H1 (cell line): Measurements from ENCODE around the gene LRRC42. TPM values are rescaled to one million over a fixed set of nuclear protein-coding genes. Genes with fewer than 3 reads are reported as not detected.

Experiments
- CTCF ChIA-PET: fragments of 300-600 bp; sonication (Branson Sonifier 250); formaldehyde crosslinking; loops from one replicate; lab custom pipeline; 2021; ENCODE audit not compliant: partially characterized antibody; lab: Charles Lee
- POLR2A ChIA-PET: fragments of 300-600 bp; sonication (Branson Sonifier 250); formaldehyde crosslinking; loops from one replicate; lab custom pipeline; 2021; ENCODE audit warnings: inconsistent platforms; ENCODE audit not compliant: partially characterized antibody; lab: Charles Lee
- DNase-seq, 2 experiments: peaks; one replicate each; pipeline versions ENCODE4 v3.0.0 to v3.0.0-alpha.2; 2010 to 2022; ENCODE audit warnings: low spot score in 2 of 2, low read depth in 1 of 2, mixed read lengths in 1 of 2
- FAIRE-seq: peaks from 2 replicates; lab custom pipeline; 2011; peaks lifted over from hg19 to GRCh38; lab: Jason Lieb, UNC
- H2AFZ ChIP-seq: 2 replicates; pipeline ENCODE4 v1.8.1; 2012; ENCODE audit warnings: low read length, inconsistent platforms
- H2AK5ac ChIP-seq: 2 replicates; pipeline ENCODE4 v1.6.1; 2013; ENCODE audit warnings: low read depth, low read length
- H2BK120ac ChIP-seq: replicated peaks from 2 replicates; pipeline ENCODE3; 2013; ENCODE audit warnings: low read depth, low read length, inconsistent platforms
- H2BK12ac ChIP-seq: 2 replicates; pipeline ENCODE4 v1.6.1; 2013; ENCODE audit warnings: low read depth, low read length
- H2BK15ac ChIP-seq: 2 replicates; pipeline ENCODE4 v1.6.1; 2013; ENCODE audit warnings: low read length
- H2BK20ac ChIP-seq: 2 replicates; pipeline ENCODE4 v1.6.1; 2013; ENCODE audit warnings: low read length
- H2BK5ac ChIP-seq: 2 replicates; pipeline ENCODE4 v1.6.1; 2013; ENCODE audit warnings: low read depth, low read length
- H3K14ac ChIP-seq: 2 replicates; pipeline ENCODE4 v1.6.1; 2013; ENCODE audit warnings: inconsistent platforms; ENCODE audit not compliant: insufficient read length
- H3K18ac ChIP-seq: 2 replicates; pipeline ENCODE4 v1.6.1; 2013; ENCODE audit warnings: low read length; ENCODE audit errors: extremely low read depth
- H3K23ac ChIP-seq: 2 replicates; pipeline ENCODE4 v1.6.1; 2013; ENCODE audit warnings: inconsistent platforms; ENCODE audit not compliant: insufficient read length
- H3K23me2 ChIP-seq: 2 replicates; pipeline ENCODE4 v1.6.1; 2013; ENCODE audit warnings: low read depth, low read length
- H3K27ac ChIP-seq: 2 replicates; pipeline ENCODE4 v1.6.1; 2011; ENCODE audit warnings: low read depth, low read length, inconsistent platforms
- H3K27me3 ChIP-seq, 4 experiments: replicated peaks in 1 of 4; 1 replicate in 1 of 4; 2 replicates in 3 of 4; pipeline versions ENCODE4 v1.6.1 to v1.8.1; 2011 to 2013; ENCODE audit warnings: low read length in 3 of 4, mild to moderate bottlenecking in 3 of 4, inconsistent platforms in 2 of 4, mixed read lengths in 2 of 4, moderate library complexity in 1 of 4; ENCODE audit not compliant: control insufficient read depth in 3 of 4, insufficient read depth in 3 of 4; ENCODE audit errors: extremely low read depth in 1 of 4
- H3K36me3 ChIP-seq, 4 experiments: 2 replicates each; pipeline versions ENCODE4 v1.6.1 to v1.8.1; 2011 to 2013; ENCODE audit warnings: mild to moderate bottlenecking in 4 of 4, low read length in 3 of 4, moderate library complexity in 2 of 4, control low read depth in 1 of 4, inconsistent platforms in 1 of 4; ENCODE audit not compliant: insufficient read depth in 4 of 4, control insufficient read depth in 2 of 4
- H3K4ac ChIP-seq: replicated peaks from 2 replicates; pipeline ENCODE3; 2013; ENCODE audit warnings: low read length, low read depth, mixed read lengths, inconsistent platforms; ENCODE audit not compliant: insufficient read length
- H3K4me1 ChIP-seq, 4 experiments: replicated peaks in 1 of 4; 1 replicate in 1 of 4; 2 replicates in 3 of 4; pipeline versions ENCODE4 v1.6.1 to v1.8.1; 2011 to 2013; ENCODE audit warnings: low read length in 3 of 4, inconsistent platforms in 2 of 4, mixed read lengths in 1 of 4; ENCODE audit not compliant: insufficient read depth in 4 of 4, control insufficient read depth in 3 of 4
- H3K4me2 ChIP-seq, 2 experiments: 2 replicates each; pipeline versions ENCODE4 v1.6.1 to v1.8.1; 2011 to 2013; ENCODE audit warnings: low read depth in 2 of 2, low read length in 2 of 2, control low read depth in 1 of 2, inconsistent platforms in 1 of 2, mild to moderate bottlenecking in 1 of 2; ENCODE audit not compliant: insufficient read depth in 1 of 2
- H3K4me3 ChIP-seq, 4 experiments: fragments of 200-600, 300-600 bp in 1 of 4; sonication (generic), shearing (Covaris generic), sonication (Bioruptor Twin) in 1 of 4; 2 replicates each; pipeline versions ENCODE4 v1.5.1 to v1.8.1; 2011 to 2016; ENCODE audit warnings: low read length in 4 of 4, low read depth in 3 of 4, control low read depth in 2 of 4, inconsistent platforms in 2 of 4, mild to moderate bottlenecking in 2 of 4, mixed read lengths in 1 of 4, moderate library complexity in 1 of 4; ENCODE audit not compliant: insufficient read depth in 2 of 4; ENCODE audit errors: extremely low read depth in 1 of 4
- H3K56ac ChIP-seq: replicated peaks from 2 replicates; pipeline ENCODE3; 2013; ENCODE audit warnings: low read depth, mild to moderate bottlenecking, mixed read lengths, low read length, inconsistent platforms; ENCODE audit not compliant: insufficient read length
- H3K79me1 ChIP-seq: 2 replicates; pipeline ENCODE4 v1.6.1; 2013; ENCODE audit warnings: low read depth, low read length, control low read depth
- H3K79me2 ChIP-seq, 2 experiments: 2 replicates each; pipeline versions ENCODE4 v1.6.1 to v1.8.1; 2012 to 2013; ENCODE audit warnings: low read length in 2 of 2, mild to moderate bottlenecking in 2 of 2, inconsistent platforms in 1 of 2; ENCODE audit not compliant: insufficient read depth in 2 of 2, control insufficient read depth in 1 of 2
- H3K9ac ChIP-seq, 4 experiments: replicated peaks in 1 of 4; 1 replicate in 1 of 4; 2 replicates in 3 of 4; pipeline versions ENCODE4 v1.6.1 to v1.8.1; 2011 to 2013; ENCODE audit warnings: low read depth in 3 of 4, low read length in 3 of 4, control low read depth in 2 of 4, mild to moderate bottlenecking in 2 of 4, moderate library complexity in 2 of 4, inconsistent platforms in 1 of 4; ENCODE audit errors: extremely low read depth in 1 of 4
- H3K9me3 ChIP-seq, 2 experiments: 2 replicates each; pipeline versions ENCODE4 v1.6.1 to v1.8.1; 2012 to 2013; ENCODE audit warnings: mild to moderate bottlenecking in 2 of 2, moderate library complexity in 2 of 2, control low read depth in 1 of 2, inconsistent platforms in 1 of 2, low read depth in 1 of 2, low read length in 1 of 2, mixed read lengths in 1 of 2; ENCODE audit not compliant: insufficient read depth in 2 of 2
- H4K20me1 ChIP-seq, 2 experiments: replicated peaks in 1 of 2; 2 replicates each; pipeline versions ENCODE3 to v1.8.1; 2011 to 2013; ENCODE audit warnings: inconsistent platforms in 2 of 2, low read length in 2 of 2, mild to moderate bottlenecking in 1 of 2; ENCODE audit not compliant: insufficient read depth in 2 of 2, control insufficient read depth in 1 of 2
- H4K5ac ChIP-seq: 2 replicates; pipeline ENCODE4 v1.6.1; 2013; ENCODE audit warnings: low read length, low read depth, mixed read lengths, inconsistent platforms; ENCODE audit not compliant: insufficient read length
- H4K8ac ChIP-seq: 2 replicates; pipeline ENCODE4 v1.8.0; 2013; ENCODE audit warnings: mild to moderate bottlenecking, moderate library complexity, low read length, inconsistent platforms; ENCODE audit not compliant: insufficient read depth; ENCODE audit errors: extremely low read depth
- H4K91ac ChIP-seq: replicated peaks from 2 replicates; pipeline ENCODE3; 2013; ENCODE audit warnings: low read length, mixed read lengths, inconsistent platforms; ENCODE audit not compliant: insufficient read length
- CBX8 ChIP-seq: fragments of 300-800, 300-1000 bp; sonication (generic); IDR thresholded peaks from 2 replicates; pipeline ENCODE4 v1.7.1; 2016; ENCODE audit warnings: low read depth, low read length, borderline replicate concordance
- CTCF ChIP-seq, 3 experiments: IDR thresholded peaks; 1 replicate in 2 of 3; 2 replicates in 1 of 3; pipeline versions ENCODE4 v1.5.1 to v1.6.1; 2011; ENCODE audit warnings: low read length in 3 of 3, mild to moderate bottlenecking in 3 of 3, inconsistent platforms in 2 of 3, low read depth in 1 of 3, moderate library complexity in 1 of 3; ENCODE audit not compliant: insufficient read depth in 1 of 3; ENCODE audit errors: control extremely low read depth in 1 of 3
- KDM1A ChIP-seq: fragments of 200-600, 300-600 bp; sonication (generic); IDR thresholded peaks from 2 replicates; pipeline ENCODE4 v1.7.1; 2016; ENCODE audit warnings: mild to moderate bottlenecking, low read length, borderline replicate concordance
- NANOG ChIP-seq: IDR thresholded peaks from 2 replicates; pipeline ENCODE4 v1.6.1; 2011; ENCODE audit warnings: low read length, low read depth, mild to moderate bottlenecking, inconsistent platforms; ENCODE audit not compliant: insufficient read depth, poor library complexity, severe bottlenecking
- PHF8 ChIP-seq: fragments of 200-600 bp; sonication (generic); conservative IDR thresholded peaks from 2 replicates; pipeline ENCODE4 v1.7.1; 2012; ENCODE audit warnings: low read depth, mild to moderate bottlenecking, inconsistent platforms, low read length, moderate library complexity
- POLR2A ChIP-seq, 2 experiments: IDR thresholded peaks; 1 replicate in 1 of 2; 2 replicates in 1 of 2; pipeline ENCODE4 v1.6.1; 2011; ENCODE audit warnings: low read depth in 2 of 2, low read length in 2 of 2, mild to moderate bottlenecking in 2 of 2; ENCODE audit errors: control extremely low read depth in 1 of 2
- RBBP5 ChIP-seq: IDR thresholded peaks from 2 replicates; pipeline ENCODE4 v1.7.1; 2012; ENCODE audit warnings: low read depth, mild to moderate bottlenecking, inconsistent platforms, low read length, moderate library complexity, borderline replicate concordance
- RFX5 ChIP-seq: IDR thresholded peaks from 2 replicates; pipeline ENCODE4 v1.6.1; 2011; ENCODE audit warnings: low read depth, low read length, improper control_type of control experiment, borderline replicate concordance
- YY1 ChIP-seq: IDR thresholded peaks from 2 replicates; pipeline ENCODE4 v1.6.1; 2011; ENCODE audit warnings: low read depth, mild to moderate bottlenecking, low read length
- WGBS, 2 experiments: shearing (Covaris generic) in 1 of 2; methylation state at CpG; one replicate each; pipeline versions ENCODE4 v1.1.6 to v1.1.7; 2013 to 2015; ENCODE audit warnings: low lambda C conversion rate in 2 of 2, mixed read lengths in 2 of 2, inconsistent platforms in 1 of 2, low coverage in 1 of 2, missing lambda C conversion rate in 1 of 2; ENCODE audit not compliant: insufficient replicate concordance in 2 of 2, insufficient coverage in 1 of 2, insufficient read length in 1 of 2; ENCODE audit errors: extremely low coverage in 1 of 2, missing lambda C conversion rate in 1 of 2; 5-methylcytosine and 5-hydroxymethylcytosine counted together
- polyA plus RNA-seq, 7 experiments: library from polyadenylated mRNA; depleted of rRNA in 3 of 7; stranded (reverse) in 5 of 7; unstranded in 2 of 7; fragments of >200 nt in 5 of 7; fragments of 200-250 nt in 2 of 7; gene quantifications; 1 replicate in 5 of 7; 2 replicates in 1 of 7; 4 replicates in 1 of 7; pipeline versions ENCODE4 v1.2.1 to v1.2.3, GENCODE V29; 2011 to 2013; ENCODE audit warnings: missing spikeins in 2 of 7, mixed read lengths in 2 of 7
- total RNA-seq: library from RNA; stranded (reverse); fragmentation: NEBNext Ultra II Directional; extraction: Animal tissue kit (Norgen Biotek cat#: 25700); gene quantifications from 2 replicates; pipeline ENCODE4 v1.2.1, GENCODE V29; 2021

Gene LRRC42
- total and polyA plus RNA-seq, 2 of the 8 experiments (the other 6 are each of a cell fraction or from before 2014, with no cell fraction given), result 38.2 to 54.1 TPM

DNA sequence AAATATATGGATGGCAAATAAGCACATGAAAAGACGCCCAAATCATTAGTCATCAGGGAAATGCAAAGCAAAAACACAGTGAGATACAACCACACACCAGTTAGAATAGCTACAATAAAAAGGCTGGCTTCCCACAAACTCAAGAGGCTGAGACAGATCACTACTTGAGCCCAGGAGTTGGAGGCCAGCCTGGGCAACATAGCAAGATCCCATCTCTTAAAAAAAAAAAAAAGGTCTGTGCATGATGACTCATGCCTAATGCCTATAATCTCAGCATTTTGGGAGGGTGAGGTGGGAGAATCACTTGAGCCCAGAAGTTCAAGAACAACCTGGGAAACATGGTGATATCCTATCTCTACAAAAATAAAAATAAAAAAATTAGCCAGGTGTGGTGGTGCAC lies 52.1 kb downstream of the LRRC42 start:
- no peak for TF ChIP-seq PHF8
- TF ChIP-seq KDM1A, result no peak
- no peak for TF ChIP-seq RFX5
- TF ChIP-seq RBBP5, result no peak
- TF ChIP-seq POLR2A (IDR thresholded peaks at IDR 0.05; ENCODE audit: control extremely low read depth in 1 of 2, low read depth in 2 of 2, low read length in 2 of 2), result no peak
- TF ChIP-seq NANOG, result no peak
- TF ChIP-seq CBX8, result no peak
- no peak for TF ChIP-seq CTCF (IDR thresholded peaks at IDR 0.05; ENCODE audit: control extremely low read depth in 1 of 3, insufficient read depth in 1 of 3, low read depth in 1 of 3, low read length in 3 of 3)
- TF ChIP-seq YY1, result no peak
- Histone ChIP-seq H4K5ac (no peak overlapping the region), H3K36me3 (no peaks in the 10 kb centered on the region), H4K20me1 (no peaks in the 10 kb centered on the region), H4K91ac (no peak overlapping the region), H2BK12ac (no peak overlapping the region), H2BK5ac (no peak overlapping the region), H3K27me3 (no peaks in the 10 kb centered on the region), H3K9me3 (no peaks in the 10 kb centered on the region), H3K9ac (no peak overlapping the region), H3K18ac (no peak overlapping the region), H2AK5ac (no peak overlapping the region), H4K8ac (no peak overlapping the region), H2BK15ac (no peak overlapping the region), H3K23me2 (no peaks in the 10 kb centered on the region), H3K4me3 (no peak overlapping the region), H3K79me2 (no peaks in the 10 kb centered on the region), H3K14ac (no peak overlapping the region), H3K56ac (no peak overlapping the region), H3K23ac (no peak overlapping the region), H3K4me1 (no peaks in the 10 kb centered on the region), H2BK20ac (no peak overlapping the region), H3K79me1 (no peaks in the 10 kb centered on the region), H3K4ac (no peak overlapping the region), H3K27ac (no peak overlapping the region), H3K4me2 (no peak overlapping the region), H2BK120ac (no peak overlapping the region), H2AFZ (no peak overlapping the region)
- WGBS, 2 experiments, result 88% methylated on average over 1 of the region's 1 CpG; no CpG with 5 or more reads in 1 of the 2 experiments
- CTCF ChIA-PET, result interaction anchor here (0.6 to 1.4 kb wide), 2 partner anchors 18 to 49 kb away, joined by 3 read pairs; no protein-coding TSS in a partner anchor
- POLR2A ChIA-PET, result no interaction called here
- DNase-seq (no peak), FAIRE-seq (no peak)
